ENCODE measurements around the gene GPSM3. TPM values are rescaled to one million over a fixed set of nuclear protein-coding genes. Genes with fewer than 3 reads are reported as not detected.

The GPSM3 gene
- total RNA-seq, 1 experiment from 2014 or later, result 11.8 TPM

- Histone ChIP-seq H3T11ph (ENCODE audit: low read length) (no peak overlapping the region), H4K91ac (ENCODE audit: insufficient read length, low read depth, low read length) (no peak overlapping the region), H3K9me3 (ENCODE audit: control insufficient read depth, low read depth, low read length) (no peaks in the 10 kb centered on the region), H3K4ac (ENCODE audit: low read depth, low read length) (no peak overlapping the region), H4K8ac (replicated peaks; ENCODE audit: insufficient read length, low read depth, low read length) (no peak overlapping the region), H3K4me1 (ENCODE audit: insufficient read depth, low read length) (0 out of 2 replicates have a peak, but pooled peaks cover 6% of the 10 kb centered on the region), H2BK5ac (ENCODE audit: insufficient read length, low read length) (no peak overlapping the region), H3K9ac (ENCODE audit: extremely low read depth, insufficient read length, low read length) (no peak overlapping the region), H2AFZ (ENCODE audit: low read length) (no peak overlapping the region), H3K23me2 (ENCODE audit: insufficient read length, low read depth, low read length, poor library complexity, severe bottlenecking) (peaks cover 3% of the 10 kb centered on the region), H2BK15ac (ENCODE audit: low read depth, low read length) (no peak overlapping the region), H2BK20ac (ENCODE audit: low read depth, low read length, poor library complexity, severe bottlenecking) (no peak overlapping the region), H3K27ac (ENCODE audit: insufficient read length, low read depth, low read length) (no peak overlapping the region), H3K18ac (ENCODE audit: insufficient read length, low read depth, low read length) (no peak overlapping the region), H4K20me1 (ENCODE audit: control insufficient read depth, insufficient read depth, insufficient read length) (no peaks in the 10 kb centered on the region), H3K4me2 (ENCODE audit: insufficient read depth, insufficient read length, low read length) (no peak overlapping the region), H4K5ac (ENCODE audit: insufficient read length, low read depth, low read length) (no peak overlapping the region), H3K79me2 (ENCODE audit: insufficient read depth, low read length) (no peaks in the 10 kb centered on the region), H3K23ac (ENCODE audit: insufficient read length, low read depth, low read length) (no peak overlapping the region), H3K27me3 (ENCODE audit: insufficient read depth, low read length) (no peaks in the 10 kb centered on the region), H2BK120ac (ENCODE audit: low read depth, low read length, poor library complexity, severe bottlenecking) (no peak overlapping the region), H3K56ac (ENCODE audit: insufficient read length, low read depth, low read length) (no peak overlapping the region), H3K14ac (ENCODE audit: insufficient read depth, low read length) (no peak overlapping the region), H3K79me1 (ENCODE audit: insufficient read depth, low read depth, low read length, poor library complexity, severe bottlenecking) (no peaks in the 10 kb centered on the region), H2AK5ac (ENCODE audit: insufficient read length, low read length) (no peak overlapping the region), H2BK12ac (ENCODE audit: insufficient read length, low read depth, low read length) (no peak overlapping the region)
- H3K4me1 Mint-ChIP-seq, result peaks cover 18% of the 10 kb centered on the region in 2 experiments
- H3K27me3 Mint-ChIP-seq (ENCODE audit: low read depth), result peaks cover 13% of the 10 kb centered on the region
- peaks cover 0 to 1% (median 0%) of the 10 kb centered on the region in 3 experiments; a peak in 1 of 7 replicates for H3K36me3 Mint-ChIP-seq (ENCODE audit: insufficient read depth in 1 of 3, low read depth in 3 of 3)
- DNase-seq, result no peak
- no peaks in the 10 kb centered on the region for H3K9me3 Mint-ChIP-seq
- TF ChIP-seq, protein P1, sequence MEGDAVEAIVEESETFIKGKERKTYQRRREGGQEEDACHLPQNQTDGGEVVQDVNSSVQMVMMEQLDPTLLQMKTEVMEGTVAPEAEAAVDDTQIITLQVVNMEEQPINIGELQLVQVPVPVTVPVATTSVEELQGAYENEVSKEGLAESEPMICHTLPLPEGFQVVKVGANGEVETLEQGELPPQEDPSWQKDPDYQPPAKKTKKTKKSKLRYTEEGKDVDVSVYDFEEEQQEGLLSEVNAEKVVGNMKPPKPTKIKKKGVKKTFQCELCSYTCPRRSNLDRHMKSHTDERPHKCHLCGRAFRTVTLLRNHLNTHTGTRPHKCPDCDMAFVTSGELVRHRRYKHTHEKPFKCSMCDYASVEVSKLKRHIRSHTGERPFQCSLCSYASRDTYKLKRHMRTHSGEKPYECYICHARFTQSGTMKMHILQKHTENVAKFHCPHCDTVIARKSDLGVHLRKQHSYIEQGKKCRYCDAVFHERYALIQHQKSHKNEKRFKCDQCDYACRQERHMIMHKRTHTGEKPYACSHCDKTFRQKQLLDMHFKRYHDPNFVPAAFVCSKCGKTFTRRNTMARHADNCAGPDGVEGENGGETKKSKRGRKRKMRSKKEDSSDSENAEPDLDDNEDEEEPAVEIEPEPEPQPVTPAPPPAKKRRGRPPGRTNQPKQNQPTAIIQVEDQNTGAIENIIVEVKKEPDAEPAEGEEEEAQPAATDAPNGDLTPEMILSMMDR (conservative IDR thresholded peaks at IDR 0.05), result no peak
- no peak overlapping the region for H3K4me3 Mint-ChIP-seq
- no peak overlapping the region for H3K27ac Mint-ChIP-seq
- WGBS (ENCODE audit: extremely low coverage, insufficient read length, low lambda C conversion rate), result no CpG with 5 or more reads among the region's 4 CpGs
Observed at GRCh38 chr6:32220021-32220420, 27.6 kb upstream of the GPSM3 start.

Measured in H9 (cell line).